ENCODE measurements around the gene ENO3. TPM values are rescaled to one million over a fixed set of nuclear protein-coding genes. Genes with fewer than 3 reads are reported as not detected.

Gene ENO3
- total RNA-seq, 4 donors from 2014 or later, result 2.0 to 4.2 (median 3.2) TPM

DNA sequence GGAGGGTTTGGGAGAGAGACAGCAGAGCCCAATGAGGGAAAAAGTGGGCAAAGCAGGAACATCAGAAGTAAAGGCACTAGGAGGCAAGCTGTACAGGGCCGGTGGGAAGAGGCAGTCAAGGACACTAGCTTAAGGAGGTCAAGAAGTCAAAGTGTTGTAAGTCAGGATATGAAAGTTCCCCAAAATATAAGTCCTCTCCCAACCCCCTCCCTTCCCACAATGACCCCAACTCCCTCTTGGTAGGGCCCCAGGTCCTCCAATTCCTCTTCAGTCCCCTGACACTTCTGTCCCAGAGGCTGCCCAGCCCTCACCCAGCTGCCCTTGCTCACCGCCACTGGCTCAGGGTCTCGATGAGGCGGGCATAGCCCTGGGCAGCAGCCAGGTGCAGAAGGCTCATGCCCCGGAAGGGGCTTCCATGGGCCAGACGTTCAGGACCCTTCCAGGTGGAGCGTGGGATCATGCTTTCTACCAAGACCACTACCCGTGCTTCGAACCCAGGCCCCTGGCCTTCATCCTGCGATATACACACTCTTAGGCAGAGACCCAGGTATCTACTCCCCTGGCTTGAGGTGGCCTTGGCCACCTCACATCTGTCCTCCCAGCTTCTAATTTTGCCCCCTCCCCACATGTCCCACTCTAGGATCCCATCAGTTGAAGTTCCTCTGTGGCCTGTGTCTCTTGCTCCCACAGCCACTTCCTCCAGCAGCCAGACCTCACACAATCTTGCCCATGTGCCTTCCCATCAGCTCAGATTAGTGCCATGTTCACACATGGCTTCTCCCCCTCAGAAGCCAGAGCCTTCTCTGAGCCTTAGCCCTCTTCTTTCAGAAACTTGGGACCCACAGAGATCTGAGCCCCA is 22.6 kb downstream of the ENO3 start:
- H3K4me1 ChIP-seq, result peaks cover 16% of the 10 kb centered on the region
- no peaks in the 10 kb centered on the region for H3K27me3 ChIP-seq
- TF ChIP-seq, protein P1, sequence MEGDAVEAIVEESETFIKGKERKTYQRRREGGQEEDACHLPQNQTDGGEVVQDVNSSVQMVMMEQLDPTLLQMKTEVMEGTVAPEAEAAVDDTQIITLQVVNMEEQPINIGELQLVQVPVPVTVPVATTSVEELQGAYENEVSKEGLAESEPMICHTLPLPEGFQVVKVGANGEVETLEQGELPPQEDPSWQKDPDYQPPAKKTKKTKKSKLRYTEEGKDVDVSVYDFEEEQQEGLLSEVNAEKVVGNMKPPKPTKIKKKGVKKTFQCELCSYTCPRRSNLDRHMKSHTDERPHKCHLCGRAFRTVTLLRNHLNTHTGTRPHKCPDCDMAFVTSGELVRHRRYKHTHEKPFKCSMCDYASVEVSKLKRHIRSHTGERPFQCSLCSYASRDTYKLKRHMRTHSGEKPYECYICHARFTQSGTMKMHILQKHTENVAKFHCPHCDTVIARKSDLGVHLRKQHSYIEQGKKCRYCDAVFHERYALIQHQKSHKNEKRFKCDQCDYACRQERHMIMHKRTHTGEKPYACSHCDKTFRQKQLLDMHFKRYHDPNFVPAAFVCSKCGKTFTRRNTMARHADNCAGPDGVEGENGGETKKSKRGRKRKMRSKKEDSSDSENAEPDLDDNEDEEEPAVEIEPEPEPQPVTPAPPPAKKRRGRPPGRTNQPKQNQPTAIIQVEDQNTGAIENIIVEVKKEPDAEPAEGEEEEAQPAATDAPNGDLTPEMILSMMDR (IDR thresholded peaks at IDR 0.05), result no peak
- TF ChIP-seq POLR2A (IDR thresholded peaks at IDR 0.05) (no peak), POLR2AphosphoS5 (IDR thresholded peaks at IDR 0.05) (no peak), EP300 (IDR thresholded peaks at IDR 0.05) (no peak)
- H3K4me3 ChIP-seq, result no peak overlapping the region
- no peak for DNase-seq (ENCODE audit: low spot score in 2 of 2)
- H3K36me3 ChIP-seq, result peaks cover 80% of the 10 kb centered on the region
- no peak overlapping the region for H3K27ac ChIP-seq
- WGBS, result 92% methylated on average over 10 of the region's 10 CpGs
- H3K9me3 ChIP-seq, result no peaks in the 10 kb centered on the region

DNA sequence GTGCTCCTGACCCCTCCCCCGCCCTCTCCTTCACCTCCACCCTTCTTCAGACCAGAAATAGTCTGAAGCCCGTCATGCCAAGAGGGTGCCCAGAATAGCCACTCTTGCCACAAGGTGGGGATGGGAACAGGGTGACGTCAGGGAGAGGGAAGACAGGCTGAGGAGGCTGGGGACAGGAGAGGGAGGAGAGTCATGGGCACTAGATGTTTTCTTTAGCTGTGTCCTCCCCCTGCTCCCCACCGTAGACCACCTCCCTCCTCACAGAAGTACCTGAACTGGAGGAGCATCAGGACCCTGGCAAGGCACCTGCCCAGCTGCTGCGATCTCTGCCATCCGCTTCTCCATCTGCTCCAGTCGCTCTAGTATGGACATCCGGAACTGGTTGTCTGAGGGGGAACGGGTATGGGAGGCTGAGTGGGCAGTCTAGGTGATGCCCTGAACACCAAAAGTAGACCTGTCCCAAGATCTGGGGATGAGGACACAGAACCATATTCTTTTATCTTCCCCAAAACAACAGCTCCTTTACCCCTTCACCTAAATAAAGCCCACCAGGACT is 23.3 kb downstream of the ENO3 start:
- H3K36me3 ChIP-seq, result peaks cover 87% of the 10 kb centered on the region
- peaks cover 9% of the 10 kb centered on the region for H3K4me1 ChIP-seq
- DNase-seq (ENCODE audit: low spot score in 2 of 2), result no peak
- H3K27ac ChIP-seq, result no peak overlapping the region
- TF ChIP-seq POLR2A (IDR thresholded peaks at IDR 0.05) (no peak), EP300 (IDR thresholded peaks at IDR 0.05) (no peak), POLR2AphosphoS5 (IDR thresholded peaks at IDR 0.05) (no peak)
- TF ChIP-seq, protein P1 (IDR thresholded peaks at IDR 0.05), result no peak
- H3K4me3 ChIP-seq, result no peak overlapping the region
- no peaks in the 10 kb centered on the region for H3K9me3 ChIP-seq
- WGBS, result 91% methylated on average over 9 of the region's 9 CpGs
- no peaks in the 10 kb centered on the region for H3K27me3 ChIP-seq

DNA sequence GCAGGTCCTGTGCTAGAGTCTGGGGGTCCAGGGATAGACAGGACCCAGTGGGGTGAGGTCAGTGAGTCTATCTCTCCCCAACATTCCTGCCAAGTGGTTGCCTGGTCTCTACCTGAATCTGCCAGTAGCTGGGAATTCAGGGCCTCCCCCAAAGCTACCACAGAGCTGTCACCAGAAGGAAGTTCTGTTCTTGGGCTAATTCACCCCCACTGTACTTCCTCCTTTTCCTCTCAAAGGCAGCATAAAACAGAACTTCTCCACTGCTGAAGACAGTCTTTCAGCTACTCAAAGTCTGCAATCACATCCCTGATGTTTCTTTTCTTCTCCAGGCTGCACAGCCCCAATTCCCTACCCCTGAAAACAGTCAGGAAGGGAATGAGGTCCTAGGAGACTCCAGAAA is 27.8 kb downstream of the ENO3 start:
- no peak for DNase-seq (ENCODE audit: low spot score in 2 of 2)
- H3K36me3 ChIP-seq, result peaks cover 86% of the 10 kb centered on the region
- H3K27me3 ChIP-seq, result no peaks in the 10 kb centered on the region
- H3K9me3 ChIP-seq, result no peaks in the 10 kb centered on the region
- H3K27ac ChIP-seq, result no peak overlapping the region
- H3K4me1 ChIP-seq, result peaks cover 10% of the 10 kb centered on the region
- TF ChIP-seq, protein P1 (IDR thresholded peaks at IDR 0.05), result no peak
- no peak for TF ChIP-seq EP300 (IDR thresholded peaks at IDR 0.05)
- TF ChIP-seq POLR2A (IDR thresholded peaks at IDR 0.05), result no peak
- no peak for TF ChIP-seq POLR2AphosphoS5 (IDR thresholded peaks at IDR 0.05)
- no peak overlapping the region for H3K4me3 ChIP-seq

DNA sequence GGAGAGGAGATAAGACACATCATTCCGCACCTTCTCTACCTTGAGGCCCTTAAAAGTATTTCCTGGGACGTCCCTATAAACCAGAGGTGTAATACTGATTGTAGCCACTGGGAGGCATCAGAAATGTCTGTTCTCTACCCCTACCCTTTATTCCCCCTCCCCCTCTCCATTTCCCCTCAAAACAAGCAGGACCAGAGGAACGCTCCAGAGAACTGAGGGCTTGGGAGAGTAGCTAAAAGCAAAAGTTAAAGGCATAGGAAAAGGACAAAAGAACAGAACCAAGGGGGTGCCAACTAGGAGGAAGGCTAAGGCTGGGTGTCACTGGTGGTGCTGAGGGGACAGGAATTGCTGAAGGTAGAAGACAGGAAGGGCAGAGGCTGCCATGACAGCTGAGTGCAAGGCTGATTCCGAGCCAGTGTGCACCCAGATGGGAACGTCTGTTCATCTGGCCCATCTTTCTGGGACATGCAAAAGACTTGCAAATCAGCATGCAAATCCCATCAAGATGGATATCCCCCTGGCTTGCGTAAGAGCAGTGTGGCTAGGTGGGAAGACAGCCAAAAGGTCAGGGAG is 29.8 kb downstream of the ENO3 start:
- no peak overlapping the region for H3K27ac ChIP-seq
- no peaks in the 10 kb centered on the region for H3K9me3 ChIP-seq
- H3K4me3 ChIP-seq, result no peak overlapping the region
- H3K4me1 ChIP-seq, result peaks cover 10% of the 10 kb centered on the region
- TF ChIP-seq EP300 (IDR thresholded peaks at IDR 0.05), result no peak
- TF ChIP-seq, protein P1 (IDR thresholded peaks at IDR 0.05), result peak; percentile 57 to 67
- no peaks in the 10 kb centered on the region for H3K27me3 ChIP-seq
- H3K36me3 ChIP-seq, result peaks cover 80% of the 10 kb centered on the region
- no peak for DNase-seq (ENCODE audit: low spot score in 2 of 2)
- WGBS, result 36% methylated on average over 6 of the region's 6 CpGs

DNA sequence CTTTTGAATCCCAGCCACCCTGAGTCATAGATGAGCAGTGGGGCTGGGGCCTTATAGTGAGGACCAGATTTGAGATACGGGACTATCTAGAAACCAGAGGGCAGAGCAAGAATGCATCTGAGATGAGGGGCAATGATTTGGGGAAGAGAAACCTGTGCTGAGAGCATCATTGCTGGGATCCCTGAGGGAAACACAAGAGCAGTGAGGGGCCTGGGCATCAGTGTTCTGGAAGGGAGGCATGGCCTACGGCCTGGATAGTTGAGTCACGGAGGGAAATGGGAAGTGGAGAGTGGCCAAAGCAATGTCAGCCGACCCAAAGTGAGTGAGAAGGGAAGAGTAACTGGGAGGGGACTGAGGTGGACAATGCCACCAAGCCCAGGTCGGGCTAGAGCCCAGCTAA is 31.4 kb downstream of the ENO3 start:
- DNase-seq (ENCODE audit: low spot score in 2 of 2), result no peak
- H3K4me3 ChIP-seq, result no peak overlapping the region
- 73% methylated on average over 5 of the region's 5 CpGs for WGBS
- no peak for TF ChIP-seq POLR2A (IDR thresholded peaks at IDR 0.05)
- TF ChIP-seq, protein P1 (IDR thresholded peaks at IDR 0.05), result no peak
- peaks cover 20% of the 10 kb centered on the region for H3K4me1 ChIP-seq
- no peak overlapping the region for H3K27ac ChIP-seq
- peaks cover 64% of the 10 kb centered on the region for H3K36me3 ChIP-seq
- no peaks in the 10 kb centered on the region for H3K9me3 ChIP-seq
- no peaks in the 10 kb centered on the region for H3K27me3 ChIP-seq

Measured in suprapubic skin (tissue), 4 donors.